OCI-LY7 (cell line): ENCODE measurements around the gene FGGY. TPM values are rescaled to one million over a fixed set of nuclear protein-coding genes. Genes with fewer than 3 reads are reported as not detected.

Experiments
- BruUV-seq: library from RNA; stranded (reverse); fragments of 400-500 nt; replicated peaks from 2 replicates; lab custom pipeline; 2021; lab: Mats Ljungman, UMichigan
- CTCF ChIA-PET: fragments of 300-600 bp; sonication (Branson Sonifier 250); formaldehyde crosslinking; loops from one replicate; lab custom pipeline; 2022; ENCODE audit warnings: antibody characterized with exemption; ENCODE audit not compliant: unreplicated experiment; lab: Charles Lee
- POLR2A ChIA-PET: fragments of 300-600 bp; sonication (Branson Sonifier 250); formaldehyde crosslinking; loops from one replicate; lab custom pipeline; 2022; ENCODE audit warnings: antibody characterized with exemption; lab: Charles Lee
- DNase-seq: peaks from one replicate; pipeline ENCODE4 v3.0.0-alpha.2; 2015; ENCODE audit warnings: low spot score
- H2AFZ ChIP-seq: fragments of 200-600 bp; sonication (generic), shearing (Covaris generic); 2 replicates; pipeline ENCODE4 v1.6.1; 2014; ENCODE audit warnings: mild to moderate bottlenecking, antibody characterized with exemption, low read length, moderate library complexity
- H3K27ac ChIP-seq: fragments of 200-600 bp; sonication (generic); 2 replicates; pipeline ENCODE4 v1.5.1; 2014; ENCODE audit warnings: mixed run types, low read depth, mild to moderate bottlenecking, moderate library complexity, low read length, inconsistent platforms; ENCODE audit not compliant: poor library complexity, severe bottlenecking
- H3K36me3 ChIP-seq: fragments of 200-600 bp; sonication (generic); 2 replicates; pipeline ENCODE4 v1.6.1; 2014; ENCODE audit warnings: mild to moderate bottlenecking, antibody characterized with exemption, low read length, moderate library complexity, mixed read lengths; ENCODE audit not compliant: insufficient read depth
- H3K4me1 ChIP-seq: fragments of 200-600 bp; sonication (generic); 2 replicates; pipeline ENCODE4 v1.5.1; 2014; ENCODE audit warnings: mild to moderate bottlenecking, low read length; ENCODE audit not compliant: insufficient read depth, poor library complexity, severe bottlenecking
- H3K4me2 ChIP-seq: fragments of 200-600 bp; sonication (generic); 2 replicates; pipeline ENCODE4 v1.6.1; 2014; ENCODE audit warnings: mild to moderate bottlenecking, low read length
- H3K4me3 ChIP-seq: fragments of 200-600 bp; sonication (generic); 2 replicates; pipeline ENCODE4 v1.5.1; 2014; ENCODE audit warnings: mild to moderate bottlenecking, low read depth, low read length; ENCODE audit not compliant: poor library complexity, severe bottlenecking
- H3K79me2 ChIP-seq: fragments of 200-600 bp; sonication (generic); 2 replicates; pipeline ENCODE4 v1.6.1; 2016; ENCODE audit warnings: low read depth, mild to moderate bottlenecking, low read length, moderate library complexity, mixed read lengths; ENCODE audit not compliant: insufficient read depth
- H3K9me2 ChIP-seq: fragments of 200-600 bp; sonication (generic); 2 replicates; pipeline ENCODE4 v1.6.1; 2016; ENCODE audit warnings: mild to moderate bottlenecking, low read length, mixed read lengths; ENCODE audit not compliant: insufficient read depth
- H3K9me3 ChIP-seq: fragments of 200-600 bp; sonication (generic); 2 replicates; pipeline ENCODE4 v1.6.1; 2014; ENCODE audit warnings: mild to moderate bottlenecking, mixed run types, low read length, mixed read lengths
- H4K20me1 ChIP-seq: fragments of 200-600 bp; sonication (generic); 2 replicates; pipeline ENCODE4 v1.6.1; 2014; ENCODE audit warnings: mild to moderate bottlenecking, antibody characterized with exemption, low read length, moderate library complexity, mixed read lengths; ENCODE audit not compliant: insufficient read depth
- EZH2phosphoT487 ChIP-seq: fragments of 200-600 bp; sonication (generic); IDR thresholded peaks from 2 replicates; pipeline ENCODE4 v1.6.1; 2018; ENCODE audit warnings: low read depth, borderline replicate concordance, mild to moderate bottlenecking, mixed run types, antibody characterized with exemption, low read length, moderate library complexity, mixed read lengths
- intact Hi-C: fragments of 100-400 bp; cut with micrococcal nuclease; formaldehyde crosslinking; loops from one replicate; pipeline ENCODE4 v1.10.0; 2022; ENCODE audit not compliant: unreplicated experiment
- total RNA-seq, 2 experiments: library from RNA; depleted of rRNA in 1 of 2; stranded (reverse); fragments of >200 nt in 1 of 2; shearing (Covaris generic) in 1 of 2; gene quantifications; 2 replicates each; pipeline ENCODE4 v1.2.3, GENCODE V29; 2014 to 2022
- TF ChIP-seq, protein P1 (sequence below): fragments of 200-600 bp; sonication (generic); conservative IDR thresholded peaks from 2 replicates; pipeline ENCODE4 v1.5.1; 2014; ENCODE audit warnings: mild to moderate bottlenecking, antibody characterized with exemption, low read length, moderate library complexity, mixed read lengths

The FGGY gene
- total RNA-seq, 2 experiments from 2014 or later = 0.63 to 4.5 TPM

DNA sequence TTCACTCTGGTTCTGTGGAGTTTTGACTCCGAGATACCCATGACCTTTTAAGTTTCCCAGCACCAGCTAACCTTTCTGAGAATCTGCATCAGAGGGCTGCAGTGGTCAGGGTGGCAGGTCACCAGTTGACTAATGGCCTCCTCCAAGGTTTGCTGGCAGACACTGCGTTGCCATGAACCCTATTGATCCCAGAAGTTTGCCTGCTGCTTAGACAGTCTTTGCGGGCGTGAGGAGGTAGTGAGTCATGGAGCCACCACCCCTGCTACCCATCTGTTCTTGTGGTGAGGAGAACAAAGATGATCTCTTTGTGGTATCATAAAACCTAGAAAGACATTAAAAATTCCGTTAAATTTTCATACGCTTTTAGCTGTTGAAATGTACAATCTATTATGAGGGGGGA, 180.4 kb downstream of the FGGY start:
- Histone ChIP-seq H3K4me3 (no peak overlapping the region), H4K20me1 (no peaks in the 10 kb centered on the region), H3K27ac (no peak overlapping the region), H2AFZ (no peak overlapping the region), H3K9me3 (no peaks in the 10 kb centered on the region), H3K79me2 (no peaks in the 10 kb centered on the region), H3K4me1 (peaks cover 8% of the 10 kb centered on the region), H3K4me2 (no peak overlapping the region), H3K9me2 (no peaks in the 10 kb centered on the region), H3K36me3 (no peaks in the 10 kb centered on the region)
- TF ChIP-seq EZH2phosphoT487 = no peak
- TF ChIP-seq, protein P1, sequence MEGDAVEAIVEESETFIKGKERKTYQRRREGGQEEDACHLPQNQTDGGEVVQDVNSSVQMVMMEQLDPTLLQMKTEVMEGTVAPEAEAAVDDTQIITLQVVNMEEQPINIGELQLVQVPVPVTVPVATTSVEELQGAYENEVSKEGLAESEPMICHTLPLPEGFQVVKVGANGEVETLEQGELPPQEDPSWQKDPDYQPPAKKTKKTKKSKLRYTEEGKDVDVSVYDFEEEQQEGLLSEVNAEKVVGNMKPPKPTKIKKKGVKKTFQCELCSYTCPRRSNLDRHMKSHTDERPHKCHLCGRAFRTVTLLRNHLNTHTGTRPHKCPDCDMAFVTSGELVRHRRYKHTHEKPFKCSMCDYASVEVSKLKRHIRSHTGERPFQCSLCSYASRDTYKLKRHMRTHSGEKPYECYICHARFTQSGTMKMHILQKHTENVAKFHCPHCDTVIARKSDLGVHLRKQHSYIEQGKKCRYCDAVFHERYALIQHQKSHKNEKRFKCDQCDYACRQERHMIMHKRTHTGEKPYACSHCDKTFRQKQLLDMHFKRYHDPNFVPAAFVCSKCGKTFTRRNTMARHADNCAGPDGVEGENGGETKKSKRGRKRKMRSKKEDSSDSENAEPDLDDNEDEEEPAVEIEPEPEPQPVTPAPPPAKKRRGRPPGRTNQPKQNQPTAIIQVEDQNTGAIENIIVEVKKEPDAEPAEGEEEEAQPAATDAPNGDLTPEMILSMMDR = no peak
- intact Hi-C loops = no loop called here
- ChIA-PET CTCF (no interaction called here), POLR2A (no interaction called here)
- DNase-seq = no peak
- BruUV-seq = no TSS peak

DNA sequence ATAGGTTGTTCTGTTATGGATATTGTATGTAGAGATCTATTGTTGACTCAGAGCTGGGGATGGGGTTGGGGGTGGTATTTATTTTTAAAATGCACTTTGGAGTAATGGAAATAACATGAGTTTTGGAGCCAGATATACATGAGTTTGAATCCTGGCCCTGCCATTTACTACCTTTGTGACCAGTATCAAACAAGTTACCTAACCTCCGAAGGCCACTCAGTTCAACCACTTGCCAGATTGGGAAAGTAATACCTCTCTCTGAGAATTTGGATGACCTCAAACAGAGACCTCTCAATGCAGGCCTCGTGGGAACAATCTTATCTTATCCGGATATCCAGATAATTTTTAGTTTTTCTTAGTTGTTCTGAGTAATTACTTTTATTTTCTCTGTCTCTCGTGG, 181.0 kb downstream of the FGGY start:
- Histone ChIP-seq H4K20me1 (no peaks in the 10 kb centered on the region), H3K4me3 (no peak overlapping the region), H3K27ac (no peak overlapping the region), H3K79me2 (no peaks in the 10 kb centered on the region), H3K4me2 (no peak overlapping the region), H3K4me1 (peaks cover 13% of the 10 kb centered on the region), H2AFZ (no peak overlapping the region), H3K9me3 (no peaks in the 10 kb centered on the region), H3K36me3 (no peaks in the 10 kb centered on the region), H3K9me2 (no peaks in the 10 kb centered on the region)
- no TSS peak for BruUV-seq
- ChIA-PET CTCF (no interaction called here), POLR2A (no interaction called here)
- TF ChIP-seq, protein P1 = no peak
- TF ChIP-seq EZH2phosphoT487 = no peak
- intact Hi-C loops = no loop called here
- DNase-seq = no peak

DNA sequence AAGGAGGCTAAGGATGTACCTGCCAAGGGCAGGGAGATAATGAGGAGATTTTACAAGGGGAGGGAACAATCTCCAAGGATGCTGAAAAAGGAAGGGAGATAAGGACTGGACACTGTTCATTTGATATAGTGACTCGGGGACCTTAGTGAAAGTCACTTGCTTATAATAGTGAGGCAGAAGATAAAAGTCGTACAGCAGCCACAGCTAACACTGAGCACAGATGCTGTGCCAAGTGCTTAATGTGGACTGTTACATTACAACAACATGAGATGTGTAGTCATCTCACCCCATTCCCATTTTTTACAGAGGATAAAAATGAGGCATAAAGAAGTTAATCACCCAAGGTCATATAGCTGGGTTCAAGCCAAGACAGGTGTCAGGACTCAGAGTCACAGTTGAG, 181.9 kb downstream of the FGGY start:
- Histone ChIP-seq H3K9me2 (no peaks in the 10 kb centered on the region), H3K36me3 (no peaks in the 10 kb centered on the region), H3K27ac (no peak overlapping the region), H3K9me3 (no peaks in the 10 kb centered on the region), H3K4me2 (no peak overlapping the region), H2AFZ (no peak overlapping the region), H3K79me2 (no peaks in the 10 kb centered on the region), H3K4me1 (peaks cover 22% of the 10 kb centered on the region), H3K4me3 (no peak overlapping the region), H4K20me1 (no peaks in the 10 kb centered on the region)
- ChIA-PET CTCF (no interaction called here), POLR2A (no interaction called here)
- TF ChIP-seq EZH2phosphoT487 = no peak
- TF ChIP-seq, protein P1 = no peak
- no TSS peak for BruUV-seq
- no peak for DNase-seq
- intact Hi-C loops = no loop called here
